HepG2 (cell line): Measurements from ENCODE around the gene FCRL2. TPM values are rescaled to one million over a fixed set of nuclear protein-coding genes. Genes with fewer than 3 reads are reported as not detected.
"Not testable (repeated sequence)": the region's sequence is repeated elsewhere in the genome, so short reads cannot be mapped to it uniquely, and the experiment has no call there.

Source experiments
- ATAC-seq: fragments of 200-7000 bp; cut with Tn5 transposase; 3 replicates; pipeline ENCODE4 v1.9.1; 2020; ENCODE audit warnings: mild to moderate bottlenecking, moderate library complexity
- BruUV-seq: library from RNA; stranded (reverse); fragments of 400-500 nt; replicated peaks from 2 replicates; lab custom pipeline; 2021; lab: Mats Ljungman, UMichigan
- CTCF ChIA-PET: fragments of 300-600 bp; formaldehyde crosslinking; extraction: SDS; loops from one replicate; lab custom pipeline; 2021; ENCODE audit warnings: low total read pairs, inconsistent platforms, low intra/inter-chr PET ratio; lab: Yijun Ruan, JAX
- POLR2A ChIA-PET: fragments of 350-600 bp; sonication (Branson Sonifier 250); formaldehyde crosslinking; loops from one replicate; lab custom pipeline; 2020; ENCODE audit warnings: antibody characterized with exemption, inconsistent platforms; lab: Yijun Ruan, JAX
- DNase-seq: peaks from one replicate; pipeline ENCODE4 v3.0.0-alpha.2; 2015; ENCODE audit warnings: low spot score
- FAIRE-seq: peaks from 3 replicates; lab custom pipeline; 2011; peaks lifted over from hg19 to GRCh38; lab: Jason Lieb, UNC
- H2AFZ ChIP-seq: one replicate; pipeline ENCODE4 v1.6.1; 2011; ENCODE audit warnings: low read length, inconsistent platforms
- H3K27ac ChIP-seq: fragments of 300-600 bp; 3 replicates; pipeline ENCODE4 v1.8.0; 2011; ENCODE audit warnings: mixed run types, mild to moderate bottlenecking, mixed read lengths, low read length, inconsistent platforms; ENCODE audit not compliant: insufficient read depth; ENCODE audit errors: extremely low read length
- H3K27me3 ChIP-seq, 2 experiments: fragments of 200-600 bp in 1 of 2; 2 replicates in 1 of 2; 3 replicates in 1 of 2; pipeline versions ENCODE4 v1.6.0 to v1.8.0; 2011; ENCODE audit warnings: low read length in 2 of 2, mild to moderate bottlenecking in 2 of 2, moderate library complexity in 2 of 2, inconsistent platforms in 1 of 2; ENCODE audit not compliant: insufficient read depth in 2 of 2, control insufficient read depth in 1 of 2
- H3K36me3 ChIP-seq, 2 experiments: fragments of 200-600 bp in 1 of 2; replicated peaks in 1 of 2; 2 replicates in 1 of 2; 3 replicates in 1 of 2; pipeline versions ENCODE4 v1.5.1 to v1.8.0; 2011; ENCODE audit warnings: low read length in 2 of 2, inconsistent platforms in 1 of 2; ENCODE audit not compliant: insufficient read depth in 2 of 2, control insufficient read depth in 1 of 2
- H3K4me1 ChIP-seq: 2 replicates; pipeline ENCODE4 v1.5.1; 2012; ENCODE audit warnings: low read length, inconsistent platforms; ENCODE audit not compliant: insufficient read depth
- H3K4me2 ChIP-seq: 2 replicates; pipeline ENCODE4 v1.6.0; 2011; ENCODE audit warnings: low read depth, low read length, inconsistent platforms
- H3K4me3 ChIP-seq, 3 experiments: fragments of 200-600 bp in 1 of 3; sonication (generic), shearing (Covaris generic) in 1 of 3; replicated peaks in 1 of 3; 2 replicates each; pipeline ENCODE4 v1.5.1; 2011 to 2016; ENCODE audit warnings: low read length in 3 of 3, inconsistent platforms in 2 of 3, low read depth in 2 of 3, mild to moderate bottlenecking in 2 of 3, control low read depth in 1 of 3, mixed read lengths in 1 of 3; ENCODE audit not compliant: insufficient read depth in 1 of 3
- H3K79me2 ChIP-seq: one replicate; pipeline ENCODE4 v1.6.1; 2011; ENCODE audit warnings: low read length, inconsistent platforms; ENCODE audit not compliant: insufficient read depth
- H3K9ac ChIP-seq: 2 replicates; pipeline ENCODE4 v1.6.0; 2011; ENCODE audit warnings: mild to moderate bottlenecking, low read depth, low read length, inconsistent platforms; ENCODE audit not compliant: insufficient read depth
- H3K9me3 ChIP-seq: 2 replicates; pipeline ENCODE4 v1.5.1; 2012; ENCODE audit warnings: mild to moderate bottlenecking, low read length
- H4K20me1 ChIP-seq: 2 replicates; pipeline ENCODE4 v1.6.0; 2011; ENCODE audit warnings: inconsistent platforms, mild to moderate bottlenecking, low read length, moderate library complexity; ENCODE audit not compliant: insufficient read depth
- ARNT ChIP-seq: fragments of 450-650 bp; IDR thresholded peaks from 2 replicates; pipeline ENCODE4 v1.6.1; 2017
- E2F5 ChIP-seq: sonication (generic); formaldehyde crosslinking; conservative IDR thresholded peaks from 2 replicates; pipeline ENCODE4 v1.4.0; 2020; ENCODE audit warnings: missing genetic modification reagents
- ETS1 ChIP-seq: sonication (generic); formaldehyde crosslinking; IDR thresholded peaks from 2 replicates; pipeline ENCODE4 v1.4.0; 2020; ENCODE audit warnings: missing genetic modification reagents
- FOXK1 ChIP-seq: sonication (generic); formaldehyde crosslinking; IDR thresholded peaks from 2 replicates; pipeline ENCODE4 v1.4.0; 2020; ENCODE audit warnings: low read depth, missing genetic modification reagents, borderline replicate concordance
- MATR3 ChIP-seq: sonication (generic); formaldehyde crosslinking; IDR thresholded peaks from 2 replicates; pipeline ENCODE4 v1.4.0; 2020; ENCODE audit warnings: missing genetic modification reagents
- NFE2L1 ChIP-seq: sonication (generic); formaldehyde crosslinking; IDR thresholded peaks from 2 replicates; pipeline ENCODE4 v1.4.0; 2020; ENCODE audit warnings: missing genetic modification reagents, mild to moderate bottlenecking, borderline replicate concordance
- POLR2AphosphoS2 ChIP-seq: IDR thresholded peaks from 2 replicates; pipeline ENCODE4 v1.6.1; 2011; ENCODE audit warnings: low read depth, low read length, improper control_type of control experiment
- RBFOX2 ChIP-seq: fragments of 200-400 bp; formaldehyde crosslinking; IDR thresholded peaks from 2 replicates; pipeline ENCODE4 v1.6.1; 2017; ENCODE audit warnings: low read depth, mild to moderate bottlenecking, low read length
- SMARCC2 ChIP-seq: fragments of 450-650 bp; IDR thresholded peaks from 2 replicates; pipeline ENCODE4 v1.6.1; 2017; ENCODE audit warnings: antibody characterized with exemption, mild to moderate bottlenecking
- SYNCRIP ChIP-seq: fragments of 200-400 bp; formaldehyde crosslinking; IDR thresholded peaks from 2 replicates; pipeline ENCODE4 v1.6.1; 2018; ENCODE audit warnings: mild to moderate bottlenecking, low read depth, low read length; ENCODE audit not compliant: insufficient read depth
- TOPORS ChIP-seq: sonication (generic); formaldehyde crosslinking; IDR thresholded peaks from 2 replicates; pipeline ENCODE4 v1.8.0; 2023; ENCODE audit warnings: mild to moderate bottlenecking, missing genetic modification reagents
- WIZ ChIP-seq: sonication (generic); formaldehyde crosslinking; IDR thresholded peaks from 2 replicates; pipeline ENCODE4 v1.5.1; 2020; ENCODE audit warnings: mild to moderate bottlenecking, missing genetic modification reagents
- ZBTB42 ChIP-seq: sonication (generic); formaldehyde crosslinking; IDR thresholded peaks from 2 replicates; pipeline ENCODE4 v1.5.0; 2020; ENCODE audit warnings: mild to moderate bottlenecking, missing genetic modification reagents
- ZFP36L1 ChIP-seq: sonication (generic); formaldehyde crosslinking; IDR thresholded peaks from 2 replicates; pipeline ENCODE4 v1.8.0; 2022; ENCODE audit warnings: mild to moderate bottlenecking, missing genetic modification reagents, moderate library complexity
- ZNF367 ChIP-seq: sonication (generic); formaldehyde crosslinking; IDR thresholded peaks from 2 replicates; pipeline ENCODE4 v1.4.0; 2020; ENCODE audit warnings: missing genetic modification reagents, borderline replicate concordance
- ZSCAN31 ChIP-seq: sonication (generic); formaldehyde crosslinking; IDR thresholded peaks from 2 replicates; pipeline ENCODE4 v1.5.0; 2020; ENCODE audit warnings: low read depth, mild to moderate bottlenecking, missing genetic modification reagents
- WGBS: methylation state at CpG from one replicate; pipeline ENCODE4 v1.1.6; 2017; ENCODE audit warnings: low lambda C conversion rate; 5-methylcytosine and 5-hydroxymethylcytosine counted together
- in situ Hi-C: cut with HindIII; loops from 2 replicates; pipeline ENCODE4 v1.10.0; 2017; ENCODE audit warnings: low pct_unique_long_range_greater_than_20kb; ENCODE audit not compliant: extremely low pct_ligation_motif_present
- intact Hi-C: fragments of 100-400 bp; cut with micrococcal nuclease; formaldehyde crosslinking; loops from one replicate; pipeline ENCODE4 v1.10.0; 2022; ENCODE audit not compliant: unreplicated experiment
- polyA plus RNA-seq, 8 experiments: library from polyadenylated mRNA; depleted of rRNA in 3 of 8; stranded (reverse) in 7 of 8; unstranded in 1 of 8; fragments of >200 nt; fragmentation: Illumina TruSeq in 4 of 8; extraction: Trizol in 4 of 8; gene quantifications; 2 replicates each; pipeline versions ENCODE4 v1.2.1 to v1.2.3, GENCODE V29; 2011 to 2016; ENCODE audit warnings: low read depth in 4 of 8, missing spikeins in 1 of 8, mixed read lengths in 1 of 8; ENCODE audit not compliant: insufficient read depth in 1 of 8
- total RNA-seq, 5 experiments: library from RNA; depleted of rRNA; stranded (reverse); fragments of >200 nt; fragmentation: Illumina TruSeq; extraction: Trizol; gene quantifications; 2 replicates each; pipeline ENCODE4 v1.2.3, GENCODE V29; 2016; ENCODE audit warnings: low read depth in 1 of 5

FCRL2 gene
- total and polyA plus RNA-seq, 2 of the 13 experiments (the other 11 are each of a cell fraction or from before 2014, with no cell fraction given), result not detected

GRCh38 chr1:157735991-157736390 is 40.9 kb downstream of the FCRL2 start:
- H3K27ac ChIP-seq, H3K4me3 ChIP-seq, CTCF ChIA-PET, intact Hi-C loops, in situ Hi-C loops, H3K9me3 ChIP-seq, POLR2A ChIA-PET, BruUV-seq, H2AFZ ChIP-seq, H3K36me3 ChIP-seq, ATAC-seq, FAIRE-seq, DNase-seq, H3K79me2 ChIP-seq, H3K27me3 ChIP-seq, H3K9ac ChIP-seq, H4K20me1 ChIP-seq, H3K4me1 ChIP-seq, H3K4me2 ChIP-seq: not testable (repeated sequence)
- WGBS, result 10% methylated on average over 5 of the region's 5 CpGs

GRCh38 chr1:157734321-157734720 is 42.6 kb downstream of the FCRL2 start:
- no TSS peak for BruUV-seq
- no peak for ATAC-seq
- FAIRE-seq, result no peak

More at GRCh38 chr1:157734321-157734720, 42.6 kb downstream of the FCRL2 start:
- no peaks in the 10 kb centered on the region for H3K9me3 ChIP-seq
- no peaks in the 10 kb centered on the region for H3K36me3 ChIP-seq
- no peak for DNase-seq
- TF ChIP-seq ZFP36L1 (CRISPR knock-in tag), result no peak
- TF ChIP-seq ARNT, result no peak
- no peak for TF ChIP-seq WIZ (CRISPR knock-in tag)
- TF ChIP-seq E2F5, result no peak
- TF ChIP-seq ZNF367, result no peak
- TF ChIP-seq MATR3 (CRISPR knock-in tag), result no peak
- no peak for TF ChIP-seq ZBTB42 (CRISPR knock-in tag)
- TF ChIP-seq TOPORS (CRISPR knock-in tag), result no peak
- no peak for TF ChIP-seq ETS1 (CRISPR knock-in tag)
- TF ChIP-seq SMARCC2, result no peak
- no peak for TF ChIP-seq RBFOX2
- no peak for TF ChIP-seq ZSCAN31 (CRISPR knock-in tag)
- no peak for TF ChIP-seq NFE2L1 (CRISPR knock-in tag)
- no peak for TF ChIP-seq FOXK1 (CRISPR knock-in tag)
- TF ChIP-seq POLR2AphosphoS2, result no peak
- no peak for TF ChIP-seq SYNCRIP
- TF ChIP-seq, all 625 proteins: peak for 0
- H3K4me2 ChIP-seq, result no peak overlapping the region
- H3K79me2 ChIP-seq, result no peaks in the 10 kb centered on the region
- H2AFZ ChIP-seq, result no peak overlapping the region
- no peak overlapping the region for H3K27ac ChIP-seq
- no peaks in the 10 kb centered on the region for H3K4me1 ChIP-seq
- H4K20me1 ChIP-seq, result no peaks in the 10 kb centered on the region
- H3K27me3 ChIP-seq, result no peaks in the 10 kb centered on the region
- ChIA-PET CTCF (no interaction called here), POLR2A (no interaction called here)
- no peak overlapping the region for H3K4me3 ChIP-seq
- H3K9ac ChIP-seq, result no peak overlapping the region
- intact Hi-C loops, result no loop called here
- in situ Hi-C loops, result no loop called here
- 5% methylated on average over 1 of the region's 1 CpG for WGBS
